Measurements from ENCODE around the gene TXNRD3.

The TXNRD3 gene

DNA sequence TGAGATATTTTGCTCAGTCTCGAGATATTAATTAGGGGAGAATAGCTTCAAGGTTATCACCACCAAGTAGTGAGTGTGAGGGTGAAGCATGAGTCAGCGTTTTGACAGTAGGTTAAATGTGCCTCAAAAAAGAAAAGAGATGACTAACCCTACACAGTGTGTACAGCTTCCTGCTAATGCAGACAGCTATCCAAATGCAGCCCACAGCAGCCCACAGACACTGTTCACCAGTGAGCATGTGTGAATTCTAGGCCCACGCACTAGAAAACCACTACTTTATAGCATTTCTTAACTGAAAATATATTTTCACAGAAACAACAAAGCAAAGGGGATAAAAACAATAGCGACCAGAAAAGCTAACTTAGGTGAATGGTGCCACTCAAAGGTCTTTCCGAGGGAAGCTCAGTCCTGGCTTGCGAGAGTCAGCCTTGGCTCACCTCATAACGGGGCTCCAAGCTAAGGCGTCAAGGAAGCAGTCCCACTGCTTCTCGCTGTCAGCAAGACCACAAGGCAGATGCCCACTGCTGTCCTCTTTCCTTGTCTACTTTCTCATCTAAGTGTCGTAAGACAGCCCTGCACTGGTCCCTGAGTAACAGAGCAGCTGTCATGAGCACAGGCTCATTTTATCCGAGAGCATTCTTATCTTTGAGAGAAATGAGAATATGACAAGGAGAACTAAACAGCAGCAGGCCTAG is 47.6 kb downstream of the TXNRD3 start:
- Histone ChIP-seq H3K4me3 (ENCODE audit: low read length in 2 of 2) (no peak overlapping the region), H2BK12ac (ENCODE audit: low read length) (no peak overlapping the region), H3K36me3 (replicated peaks in 1 of 2; ENCODE audit: control insufficient read depth in 2 of 2, insufficient read depth in 2 of 2, low read length in 2 of 2) (peaks cover 1 to 34% of the 10 kb centered on the region in 2 donors), H2BK120ac (ENCODE audit: low read depth, low read length) (no peak overlapping the region), H4K8ac (ENCODE audit: low read depth, low read length) (no peak overlapping the region), H3K18ac (ENCODE audit: low read length) (no peak overlapping the region), H3K27me3 (ENCODE audit: control insufficient read depth in 3 of 3, insufficient read depth in 3 of 3, low read depth in 1 of 3, low read length in 3 of 3) (no peaks in the 10 kb centered on the region), H3K9me3 (replicated peaks in 1 of 2; ENCODE audit: control insufficient read depth in 2 of 2, insufficient read depth in 1 of 2, low read depth in 1 of 2, low read length in 2 of 2) (no peaks in the 10 kb centered on the region), H3K79me1 (ENCODE audit: low read depth, low read length) (no peaks in the 10 kb centered on the region), H2BK5ac (ENCODE audit: low read length) (no peak overlapping the region), H3K27ac (replicated peaks; ENCODE audit: low read length) (no peak overlapping the region), H3K4ac (ENCODE audit: low read length) (no peak overlapping the region), H3K4me2 (ENCODE audit: insufficient read depth, low read length, poor library complexity, severe bottlenecking) (no peak overlapping the region), H3K9ac (ENCODE audit: low read depth, low read length, poor library complexity) (no peak overlapping the region), H4K91ac (ENCODE audit: low read depth, low read length, poor library complexity) (no peak overlapping the region), H2AFZ (ENCODE audit: low read length) (no peak overlapping the region), H3K4me1 (ENCODE audit: control insufficient read depth in 2 of 2, insufficient read depth in 1 of 2, low read depth in 1 of 2, low read length in 2 of 2) (no peaks in the 10 kb centered on the region), H3K23ac (ENCODE audit: low read depth, low read length, poor library complexity) (no peak overlapping the region), H3K14ac (ENCODE audit: low read length) (no peak overlapping the region), H2BK15ac (ENCODE audit: low read length) (no peak overlapping the region), H2AK5ac (ENCODE audit: low read depth, low read length) (no peak overlapping the region)
- DNase-seq (ENCODE audit: low spot score) = no peak
- WGBS, 2 donors (ENCODE audit: extremely low coverage in 2 of 2, insufficient read length in 2 of 2, insufficient replicate concordance in 1 of 2) = no CpG with 5 or more reads among the region's 11 CpGs

GRCh38 chr3:126606001-126606400 is 48.9 kb downstream of the TXNRD3 start:
- no peak for DNase-seq (ENCODE audit: low spot score)
- no CpG with 5 or more reads among the region's 3 CpGs for whole genome bisulfite sequencing, 2 donors (ENCODE audit: extremely low coverage in 2 of 2, insufficient read length in 2 of 2, insufficient replicate concordance in 1 of 2)

DNA sequence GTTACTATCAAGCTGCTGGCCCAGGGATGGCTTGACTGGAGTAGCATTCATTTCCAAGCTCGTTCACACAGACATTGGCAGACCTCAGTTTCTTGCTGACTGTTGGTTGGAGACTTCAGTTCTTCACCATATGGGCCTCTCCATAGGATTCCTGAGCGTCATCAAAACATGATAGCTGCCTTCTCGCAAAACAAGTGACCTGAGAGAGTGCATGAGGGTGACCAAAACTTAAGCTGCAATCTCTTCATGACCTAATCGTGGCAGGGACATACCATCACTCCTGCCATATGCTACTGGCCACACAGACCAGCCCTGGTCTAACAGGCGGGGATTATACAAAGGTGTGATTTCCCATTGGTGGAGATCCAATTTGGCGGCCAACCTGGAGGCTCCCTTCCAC is 50.2 kb downstream of the TXNRD3 start:
- H2BK12ac ChIP-seq (ENCODE audit: low read length) = no peak overlapping the region
- H3K4ac ChIP-seq (ENCODE audit: low read length) = no peak overlapping the region
- no CpG with 5 or more reads among the region's 6 CpGs for WGBS, 2 donors (ENCODE audit: extremely low coverage in 2 of 2, insufficient read length in 2 of 2, insufficient replicate concordance in 1 of 2)
- H3K27ac ChIP-seq (replicated peaks; ENCODE audit: low read length) = no peak overlapping the region
- H2BK15ac ChIP-seq (ENCODE audit: low read length) = no peak overlapping the region
- peaks cover 1 to 28% of the 10 kb centered on the region in 2 donors for H3K36me3 ChIP-seq (replicated peaks in 1 of 2; ENCODE audit: control insufficient read depth in 2 of 2, insufficient read depth in 2 of 2, low read length in 2 of 2)
- H3K9ac ChIP-seq (ENCODE audit: low read depth, low read length, poor library complexity) = no peak overlapping the region
- H3K23ac ChIP-seq (ENCODE audit: low read depth, low read length, poor library complexity) = no peak overlapping the region
- no peaks in the 10 kb centered on the region for H3K4me1 ChIP-seq (ENCODE audit: control insufficient read depth in 2 of 2, insufficient read depth in 1 of 2, low read depth in 1 of 2, low read length in 2 of 2)
- H3K4me2 ChIP-seq (ENCODE audit: insufficient read depth, low read length, poor library complexity, severe bottlenecking) = no peak overlapping the region
- no peak overlapping the region for H3K4me3 ChIP-seq (ENCODE audit: low read length in 2 of 2)
- H3K27me3 ChIP-seq (ENCODE audit: control insufficient read depth in 3 of 3, insufficient read depth in 3 of 3, low read depth in 1 of 3, low read length in 3 of 3) = no peaks in the 10 kb centered on the region
- H2AK5ac ChIP-seq (ENCODE audit: low read depth, low read length) = no peak overlapping the region
- no peaks in the 10 kb centered on the region for H3K9me3 ChIP-seq (replicated peaks in 1 of 2; ENCODE audit: control insufficient read depth in 2 of 2, insufficient read depth in 1 of 2, low read depth in 1 of 2, low read length in 2 of 2)
- no peak overlapping the region for H2BK5ac ChIP-seq (ENCODE audit: low read length)
- H4K91ac ChIP-seq (ENCODE audit: low read depth, low read length, poor library complexity) = no peak overlapping the region
- H3K79me1 ChIP-seq (ENCODE audit: low read depth, low read length) = no peaks in the 10 kb centered on the region
- no peak overlapping the region for H3K18ac ChIP-seq (ENCODE audit: low read length)
- no peak overlapping the region for H3K14ac ChIP-seq (ENCODE audit: low read length)
- no peak overlapping the region for H2BK120ac ChIP-seq (ENCODE audit: low read depth, low read length)
- H4K8ac ChIP-seq (ENCODE audit: low read depth, low read length) = no peak overlapping the region
- DNase-seq (ENCODE audit: low spot score) = no peak
- no peak overlapping the region for H2AFZ ChIP-seq (ENCODE audit: low read length)

More at GRCh38 chr3:126606001-126606400, 48.9 kb downstream of the TXNRD3 start:
- no peak overlapping the region for H2AK5ac ChIP-seq (ENCODE audit: low read depth, low read length)
- no peak overlapping the region for H3K27ac ChIP-seq (replicated peaks; ENCODE audit: low read length)
- H3K4me2 ChIP-seq (ENCODE audit: insufficient read depth, low read length, poor library complexity, severe bottlenecking) = no peak overlapping the region
- H3K14ac ChIP-seq (ENCODE audit: low read length) = no peak overlapping the region
- H2BK12ac ChIP-seq (ENCODE audit: low read length) = no peak overlapping the region
- no peak overlapping the region for H3K23ac ChIP-seq (ENCODE audit: low read depth, low read length, poor library complexity)
- H3K79me1 ChIP-seq (ENCODE audit: low read depth, low read length) = no peaks in the 10 kb centered on the region
- H3K9ac ChIP-seq (ENCODE audit: low read depth, low read length, poor library complexity) = no peak overlapping the region
- H2BK5ac ChIP-seq (ENCODE audit: low read length) = no peak overlapping the region
- H3K36me3 ChIP-seq (replicated peaks in 1 of 2; ENCODE audit: control insufficient read depth in 2 of 2, insufficient read depth in 2 of 2, low read length in 2 of 2) = peaks cover 1 to 34% of the 10 kb centered on the region in 2 donors
- no peak overlapping the region for H4K8ac ChIP-seq (ENCODE audit: low read depth, low read length)
- no peak overlapping the region for H3K4me3 ChIP-seq (ENCODE audit: low read length in 2 of 2)
- no peak overlapping the region for H2BK120ac ChIP-seq (ENCODE audit: low read depth, low read length)
- H4K91ac ChIP-seq (ENCODE audit: low read depth, low read length, poor library complexity) = no peak overlapping the region
- H3K4ac ChIP-seq (ENCODE audit: low read length) = no peak overlapping the region
- H3K27me3 ChIP-seq (ENCODE audit: control insufficient read depth in 3 of 3, insufficient read depth in 3 of 3, low read depth in 1 of 3, low read length in 3 of 3) = no peaks in the 10 kb centered on the region
- H3K4me1 ChIP-seq (ENCODE audit: control insufficient read depth in 2 of 2, insufficient read depth in 1 of 2, low read depth in 1 of 2, low read length in 2 of 2) = no peaks in the 10 kb centered on the region
- no peak overlapping the region for H2AFZ ChIP-seq (ENCODE audit: low read length)
- no peak overlapping the region for H3K18ac ChIP-seq (ENCODE audit: low read length)
- H3K9me3 ChIP-seq (replicated peaks in 1 of 2; ENCODE audit: control insufficient read depth in 2 of 2, insufficient read depth in 1 of 2, low read depth in 1 of 2, low read length in 2 of 2) = no peaks in the 10 kb centered on the region
- no peak overlapping the region for H2BK15ac ChIP-seq (ENCODE audit: low read length)

GRCh38 chr3:126599101-126599500 is 55.8 kb downstream of the TXNRD3 start:
- Histone ChIP-seq H3K4me3 (ENCODE audit: low read length in 2 of 2) (no peak overlapping the region), H4K91ac (ENCODE audit: low read depth, low read length, poor library complexity) (no peak overlapping the region), H3K27ac (replicated peaks; ENCODE audit: low read length) (no peak overlapping the region), H3K23ac (ENCODE audit: low read depth, low read length, poor library complexity) (no peak overlapping the region), H3K27me3 (ENCODE audit: control insufficient read depth in 3 of 3, insufficient read depth in 3 of 3, low read depth in 1 of 3, low read length in 3 of 3) (no peaks in the 10 kb centered on the region), H3K9me3 (replicated peaks in 1 of 2; ENCODE audit: control insufficient read depth in 2 of 2, insufficient read depth in 1 of 2, low read depth in 1 of 2, low read length in 2 of 2) (no peaks in the 10 kb centered on the region), H2BK12ac (ENCODE audit: low read length) (no peak overlapping the region), H2BK120ac (ENCODE audit: low read depth, low read length) (no peak overlapping the region), H3K14ac (ENCODE audit: low read length) (no peak overlapping the region), H3K4me1 (ENCODE audit: control insufficient read depth in 2 of 2, insufficient read depth in 1 of 2, low read depth in 1 of 2, low read length in 2 of 2) (no peaks in the 10 kb centered on the region), H4K8ac (ENCODE audit: low read depth, low read length) (no peak overlapping the region), H3K4me2 (ENCODE audit: insufficient read depth, low read length, poor library complexity, severe bottlenecking) (no peak overlapping the region), H2AK5ac (ENCODE audit: low read depth, low read length) (no peak overlapping the region), H3K4ac (ENCODE audit: low read length) (no peak overlapping the region), H2AFZ (ENCODE audit: low read length) (no peak overlapping the region), H3K79me1 (ENCODE audit: low read depth, low read length) (no peaks in the 10 kb centered on the region), H2BK15ac (ENCODE audit: low read length) (no peak overlapping the region), H3K36me3 (replicated peaks in 1 of 2; ENCODE audit: control insufficient read depth in 2 of 2, insufficient read depth in 2 of 2, low read length in 2 of 2) (no peaks in the 10 kb centered on the region), H2BK5ac (ENCODE audit: low read length) (no peak overlapping the region), H3K18ac (ENCODE audit: low read length) (no peak overlapping the region), H3K9ac (ENCODE audit: low read depth, low read length, poor library complexity) (no peak overlapping the region)
- no peak for DNase-seq (ENCODE audit: low spot score)
- 88% methylated on average over 1 of the region's 1 CpG; no CpG with 5 or more reads in 1 of the 2 donors for WGBS, 2 donors (ENCODE audit: extremely low coverage in 2 of 2, insufficient read length in 2 of 2, insufficient replicate concordance in 1 of 2)
